ENCODE results near the gene CUX1. TPM values are rescaled to one million over a fixed set of nuclear protein-coding genes. Genes with fewer than 3 reads are reported as not detected.

The CUX1 gene
- polyA plus RNA-seq, 3 donors: 94.4 to 104 (median 98.5) TPM

- no peak for DNase-seq (ENCODE audit: low read depth in 3 of 3, low spot score in 2 of 3)
These were observed 427.2 kb downstream of the CUX1 start for GRCh38 chr7:102244601-102245000.

GRCh38 chr7:102248081-102248455 lies 430.6 kb downstream of the CUX1 start:
- DNase-seq (ENCODE audit: low read depth in 3 of 3, low spot score in 2 of 3): no peak

- no peak for DNase-seq (ENCODE audit: low read depth in 3 of 3, low spot score in 2 of 3)
These were observed 431.3 kb downstream of the CUX1 start for GRCh38 chr7:102248456-102249395.

GRCh38 chr7:102251531-102252365 lies 434.3 kb downstream of the CUX1 start:
- no peak for DNase-seq (ENCODE audit: low read depth in 3 of 3, low spot score in 2 of 3)

GRCh38 chr7:102252366-102252982 lies 435.0 kb downstream of the CUX1 start:
- DNase-seq (ENCODE audit: low read depth in 3 of 3, low spot score in 2 of 3): no peak

- no peak for DNase-seq (ENCODE audit: low read depth in 3 of 3, low spot score in 2 of 3)
These were observed 435.9 kb downstream of the CUX1 start for GRCh38 chr7:102253066-102253972.

GRCh38 chr7:102253973-102254370 lies 436.5 kb downstream of the CUX1 start:
- no peak for DNase-seq (ENCODE audit: low read depth in 3 of 3, low spot score in 2 of 3)

- DNase-seq (ENCODE audit: low read depth in 3 of 3, low spot score in 2 of 3): no peak
These were observed 437.1 kb downstream of the CUX1 start for GRCh38 chr7:102254521-102254920.

- no peak for DNase-seq (ENCODE audit: low read depth in 3 of 3, low spot score in 2 of 3)
These were observed 438.1 kb downstream of the CUX1 start for GRCh38 chr7:102255501-102255900.

- DNase-seq (ENCODE audit: low read depth in 3 of 3, low spot score in 2 of 3): no peak
These were observed 438.5 kb downstream of the CUX1 start for GRCh38 chr7:102255916-102256315.

- DNase-seq (ENCODE audit: low read depth in 3 of 3, low spot score in 2 of 3): no peak
These were observed 440.8 kb downstream of the CUX1 start for GRCh38 chr7:102258073-102258748.

GRCh38 chr7:102258749-102259107 lies 441.3 kb downstream of the CUX1 start:
- no peak for DNase-seq (ENCODE audit: low read depth in 3 of 3, low spot score in 2 of 3)

GRCh38 chr7:102260856-102261255 lies 443.4 kb downstream of the CUX1 start:
- DNase-seq (ENCODE audit: low read depth in 3 of 3, low spot score in 2 of 3): no peak

GRCh38 chr7:102261451-102261850 lies 444.0 kb downstream of the CUX1 start:
- no peak for DNase-seq (ENCODE audit: low read depth in 3 of 3, low spot score in 2 of 3)

- no peak for DNase-seq (ENCODE audit: low read depth in 3 of 3, low spot score in 2 of 3)
These were observed 445.1 kb downstream of the CUX1 start for GRCh38 chr7:102262546-102262945.

GRCh38 chr7:102264367-102264891 lies 447.0 kb downstream of the CUX1 start:
- no peak for DNase-seq (ENCODE audit: low read depth in 3 of 3, low spot score in 2 of 3)

- no peak for DNase-seq (ENCODE audit: low read depth in 3 of 3, low spot score in 2 of 3)
These were observed 449.1 kb downstream of the CUX1 start for GRCh38 chr7:102266541-102266940.

- DNase-seq (ENCODE audit: low read depth in 3 of 3, low spot score in 2 of 3): no peak
These were observed 451.2 kb downstream of the CUX1 start for GRCh38 chr7:102268635-102269034.

- no peak for DNase-seq (ENCODE audit: low read depth in 3 of 3, low spot score in 2 of 3)
These were observed 452.9 kb downstream of the CUX1 start for GRCh38 chr7:102270178-102270887.

All from right renal cortex interstitium (tissue), 3 donors.